Testis (tissue), 2 donors: ENCODE measurements around the gene CMTM5.

Experiments
- POLR2A ChIP-seq: fragments of 450-650 bp; IDR thresholded peaks from one replicate; pipeline ENCODE4 v1.6.1; 2017; ENCODE audit warnings: antibody characterized with exemption, mild to moderate bottlenecking, moderate library complexity
- TF ChIP-seq, protein P1 (sequence below), 3 experiments: fragments of 450-650 bp in 2 of 3; fragments of 200-600 bp in 1 of 3; sonication (generic) in 1 of 3; IDR thresholded peaks; one replicate each; pipeline ENCODE4 v1.5.1; 2016 to 2019; ENCODE audit warnings: antibody characterized with exemption in 3 of 3, mild to moderate bottlenecking in 2 of 3, moderate library complexity in 1 of 3

DNA sequence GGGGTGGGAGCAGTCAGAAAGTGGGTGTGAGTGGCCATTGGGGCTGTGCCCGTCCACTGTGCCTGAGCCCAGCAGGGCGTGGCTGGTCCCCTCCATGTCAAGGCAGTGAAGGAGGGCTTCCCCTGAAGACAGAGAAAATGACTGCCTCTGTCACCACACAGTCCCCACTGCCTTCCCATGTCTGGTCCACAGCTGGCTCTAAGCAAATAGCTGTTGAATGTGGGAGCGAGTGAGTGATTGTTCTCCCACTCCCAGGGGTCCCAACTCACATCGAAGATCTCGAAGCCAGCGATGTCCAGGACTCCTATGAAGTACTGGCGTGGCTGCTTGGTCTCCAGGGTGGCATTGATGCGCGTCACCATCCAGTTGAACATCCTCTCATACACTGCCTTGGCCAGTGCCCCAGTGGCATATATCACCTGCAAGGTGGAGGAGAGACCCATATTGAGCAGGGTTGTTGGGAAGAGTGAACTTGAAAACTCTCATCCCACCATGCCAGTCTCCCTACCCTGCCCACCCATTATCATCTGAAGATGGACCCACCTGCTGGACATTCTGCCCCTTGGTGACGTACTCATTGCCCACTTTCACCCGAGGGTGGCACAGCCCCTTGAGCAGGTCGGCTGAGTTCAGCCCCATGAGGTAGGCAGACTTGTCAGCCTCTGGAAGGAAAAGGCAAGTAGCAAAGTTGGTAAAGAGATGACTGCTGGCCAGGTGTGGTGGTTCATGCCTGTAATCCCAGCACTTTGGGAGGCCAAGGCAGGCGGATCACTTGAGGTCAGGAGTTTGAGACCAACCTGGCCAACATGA is 52.0 kb downstream of the CMTM5 start:
- TF ChIP-seq, protein P1, sequence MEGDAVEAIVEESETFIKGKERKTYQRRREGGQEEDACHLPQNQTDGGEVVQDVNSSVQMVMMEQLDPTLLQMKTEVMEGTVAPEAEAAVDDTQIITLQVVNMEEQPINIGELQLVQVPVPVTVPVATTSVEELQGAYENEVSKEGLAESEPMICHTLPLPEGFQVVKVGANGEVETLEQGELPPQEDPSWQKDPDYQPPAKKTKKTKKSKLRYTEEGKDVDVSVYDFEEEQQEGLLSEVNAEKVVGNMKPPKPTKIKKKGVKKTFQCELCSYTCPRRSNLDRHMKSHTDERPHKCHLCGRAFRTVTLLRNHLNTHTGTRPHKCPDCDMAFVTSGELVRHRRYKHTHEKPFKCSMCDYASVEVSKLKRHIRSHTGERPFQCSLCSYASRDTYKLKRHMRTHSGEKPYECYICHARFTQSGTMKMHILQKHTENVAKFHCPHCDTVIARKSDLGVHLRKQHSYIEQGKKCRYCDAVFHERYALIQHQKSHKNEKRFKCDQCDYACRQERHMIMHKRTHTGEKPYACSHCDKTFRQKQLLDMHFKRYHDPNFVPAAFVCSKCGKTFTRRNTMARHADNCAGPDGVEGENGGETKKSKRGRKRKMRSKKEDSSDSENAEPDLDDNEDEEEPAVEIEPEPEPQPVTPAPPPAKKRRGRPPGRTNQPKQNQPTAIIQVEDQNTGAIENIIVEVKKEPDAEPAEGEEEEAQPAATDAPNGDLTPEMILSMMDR (IDR thresholded peaks at IDR 0.05), result no peak
- TF ChIP-seq POLR2A, result no peak
